Middle frontal gyrus (tissue), 1 donor: Measurements from ENCODE around the gene AIFM1.

Experiments
- DNase-seq: peaks from one replicate; pipeline ENCODE4 v3.0.0-alpha.2; 2015; ENCODE audit warnings: low spot score; ENCODE audit errors: extremely low spot score

AIFM1 gene

DNA sequence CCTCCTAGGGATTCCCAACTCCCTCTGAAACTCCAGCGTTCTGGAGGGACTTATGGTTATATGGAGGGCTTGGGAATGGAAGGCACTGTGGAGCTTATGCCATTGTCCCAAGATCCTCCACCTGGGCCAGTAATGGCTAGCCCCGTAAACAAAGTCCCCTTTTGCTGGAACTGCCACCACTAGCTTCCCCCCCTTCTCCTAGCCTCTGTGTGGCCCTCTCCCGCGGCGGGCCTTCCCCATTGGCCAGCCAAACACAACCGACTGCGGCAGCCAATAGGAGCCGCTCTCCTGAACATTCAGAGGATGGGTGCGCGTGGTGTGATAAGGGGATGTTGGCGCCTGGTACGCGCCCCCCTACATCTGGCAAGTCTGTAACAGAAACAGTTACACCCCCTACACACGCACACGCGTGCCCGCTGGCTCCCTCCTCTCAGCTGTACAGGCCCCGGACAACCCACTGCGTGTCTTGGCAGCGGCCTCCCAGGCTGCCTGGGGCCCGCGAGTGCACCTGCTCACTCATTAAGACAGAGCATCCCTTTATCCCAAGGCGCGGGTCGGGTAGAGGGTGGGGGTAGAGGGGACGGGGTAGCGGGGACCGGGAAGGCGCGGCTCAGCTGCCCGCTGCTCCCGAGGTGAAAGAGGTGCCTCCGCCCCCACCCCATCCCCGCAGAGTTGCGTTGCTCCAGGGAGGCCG, 5.3 kb upstream of the AIFM1 start:
- peak; percentile 76 for DNase-seq

DNA sequence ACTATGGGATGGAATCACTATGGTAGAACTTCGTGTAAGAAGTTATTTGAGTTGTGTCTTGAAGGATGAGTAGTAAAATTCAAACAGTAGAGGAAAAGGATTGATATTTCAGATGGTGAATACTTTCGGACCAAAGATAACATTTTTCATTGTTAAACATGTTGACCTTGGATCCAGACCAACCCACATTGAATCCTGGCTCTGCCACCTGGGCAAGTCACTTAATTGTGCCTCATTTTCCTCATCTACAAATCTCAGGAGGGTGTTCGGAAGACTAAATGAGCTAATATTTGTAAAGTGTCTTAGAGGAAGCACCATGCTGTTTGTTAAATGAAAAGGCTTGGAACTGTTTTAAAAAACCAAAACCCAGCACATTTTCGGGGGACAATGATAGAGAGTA, 1.4 kb upstream of the AIFM1 start:
- no peak for DNase-seq

DNA sequence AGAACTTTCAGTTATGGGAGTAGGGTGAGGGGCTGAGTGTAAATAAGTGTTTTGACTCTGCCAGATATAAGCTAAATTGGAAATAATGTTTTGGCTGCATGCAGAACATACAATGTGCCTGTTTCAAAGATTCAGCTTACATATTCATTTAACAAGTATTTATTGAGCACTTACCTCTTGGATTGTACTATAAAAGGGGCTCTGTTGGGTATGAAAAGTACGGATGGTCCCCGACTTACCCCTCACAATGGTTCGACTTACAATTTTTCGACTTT, 799 bp upstream of the AIFM1 start:
- DNase-seq = no peak

DNA sequence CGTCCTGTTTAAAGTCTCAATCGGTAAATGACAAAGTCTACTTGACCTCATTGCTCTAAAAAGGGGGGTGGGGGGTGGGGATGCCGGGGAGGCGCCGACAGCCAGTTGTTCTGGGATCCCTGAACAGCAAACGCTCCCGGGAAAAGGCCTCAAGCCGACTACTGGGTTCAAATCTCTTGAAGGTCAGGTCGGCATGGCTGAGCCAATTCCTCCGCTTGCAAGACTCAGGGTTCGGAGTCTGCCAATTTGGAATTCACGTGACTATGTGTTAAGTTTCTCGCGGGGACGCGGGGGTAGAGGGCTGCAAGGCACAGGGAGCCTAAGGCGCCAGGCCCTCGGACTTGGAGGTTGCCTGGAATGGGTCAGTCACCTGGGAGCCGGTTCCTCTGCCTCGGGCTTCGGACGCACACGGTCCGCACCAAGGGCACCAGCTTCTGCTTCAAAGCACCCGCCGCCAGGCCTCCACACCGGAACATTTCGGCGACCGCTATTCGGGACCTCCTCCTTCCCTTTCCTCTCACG, 399 bp downstream of the AIFM1 start:
- no peak for DNase-seq

DNA sequence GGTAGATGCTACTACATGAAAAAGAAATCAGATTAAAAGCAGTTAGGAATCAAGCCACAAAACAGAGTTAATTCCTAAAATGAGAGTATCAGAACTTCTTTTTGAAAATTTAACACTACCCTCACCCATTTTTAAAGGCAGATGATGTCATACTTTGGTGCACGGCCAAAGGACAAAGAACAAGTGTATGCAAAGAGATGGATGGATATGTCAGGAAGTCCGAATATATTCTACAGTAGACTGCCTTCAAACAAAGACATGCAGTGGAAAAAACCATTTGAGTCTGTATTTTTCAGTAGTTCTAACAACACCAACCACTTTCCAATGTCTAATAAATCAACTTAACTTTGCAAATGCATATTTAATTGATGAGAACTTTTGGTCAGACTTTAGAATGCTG, 2.2 kb downstream of the AIFM1 start:
- DNase-seq = no peak

DNA sequence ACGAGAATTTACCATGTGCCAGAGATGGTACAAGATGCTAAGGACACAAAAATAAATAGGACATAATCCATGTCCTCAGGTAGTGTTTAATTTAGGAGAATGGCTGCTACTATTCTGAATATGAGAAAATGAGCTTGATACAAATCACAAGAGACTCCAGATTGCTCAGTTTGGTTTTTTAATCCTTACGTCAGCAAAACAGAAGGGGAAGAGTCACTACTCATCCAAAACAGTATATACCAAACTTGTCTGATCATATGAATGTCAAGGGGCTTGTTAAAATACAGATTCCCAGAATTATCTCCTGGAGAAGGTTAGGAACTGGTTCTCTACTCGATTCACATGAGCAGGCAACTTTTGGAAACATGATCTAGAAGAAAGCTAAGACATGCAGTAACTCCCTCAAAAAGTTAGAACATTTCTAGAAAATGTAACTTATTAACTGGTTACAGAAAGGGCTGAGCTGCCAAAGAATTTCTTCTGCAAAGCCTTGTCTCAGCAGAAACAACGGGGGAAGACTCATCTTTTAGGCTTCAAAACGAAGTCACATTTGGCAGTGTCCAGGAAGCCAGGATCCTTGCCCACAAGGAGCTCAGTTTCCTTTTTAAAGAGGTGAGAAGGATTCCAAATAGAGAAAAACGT, 3.4 kb downstream of the AIFM1 start:
- DNase-seq = no peak

DNA sequence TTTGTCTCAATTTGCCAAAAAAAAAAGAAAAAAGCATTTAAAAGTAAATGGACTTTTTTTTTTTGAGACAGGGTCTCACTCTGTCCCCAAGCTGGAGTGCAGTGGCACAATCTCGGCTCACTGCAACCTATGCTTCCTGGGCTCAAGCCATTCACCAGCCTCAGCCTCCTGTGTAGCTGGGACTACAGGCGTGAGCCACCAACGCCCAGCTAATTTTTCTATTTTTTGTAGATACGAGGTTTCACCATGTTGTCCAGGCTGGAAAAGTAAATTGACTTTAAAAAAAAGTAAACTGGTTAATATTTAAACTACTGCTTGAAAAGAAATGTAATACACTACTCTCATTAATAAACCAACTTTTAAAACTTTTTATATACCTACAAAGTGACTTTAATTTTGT, 5.9 kb downstream of the AIFM1 start:
- no peak for DNase-seq

DNA sequence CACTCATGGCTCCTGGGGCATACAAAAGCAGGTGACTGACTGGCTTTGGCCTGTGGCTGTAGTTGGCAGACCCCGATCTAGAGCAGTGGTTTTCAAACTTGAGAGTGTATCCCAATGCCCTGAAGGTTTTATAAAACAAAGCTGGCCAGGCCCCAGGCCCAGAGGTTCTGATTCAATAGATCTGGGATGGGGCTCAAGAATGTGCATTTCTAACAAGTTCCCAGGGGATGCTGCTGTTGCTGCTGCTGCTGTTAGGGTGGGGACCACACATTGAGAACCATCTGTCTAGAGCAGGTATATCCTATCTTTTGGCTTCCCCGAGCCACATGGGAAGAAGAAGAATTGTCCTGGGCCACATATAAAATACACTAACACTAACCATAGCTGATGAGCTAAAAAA, 7.3 kb downstream of the AIFM1 start:
- DNase-seq = no peak

DNA sequence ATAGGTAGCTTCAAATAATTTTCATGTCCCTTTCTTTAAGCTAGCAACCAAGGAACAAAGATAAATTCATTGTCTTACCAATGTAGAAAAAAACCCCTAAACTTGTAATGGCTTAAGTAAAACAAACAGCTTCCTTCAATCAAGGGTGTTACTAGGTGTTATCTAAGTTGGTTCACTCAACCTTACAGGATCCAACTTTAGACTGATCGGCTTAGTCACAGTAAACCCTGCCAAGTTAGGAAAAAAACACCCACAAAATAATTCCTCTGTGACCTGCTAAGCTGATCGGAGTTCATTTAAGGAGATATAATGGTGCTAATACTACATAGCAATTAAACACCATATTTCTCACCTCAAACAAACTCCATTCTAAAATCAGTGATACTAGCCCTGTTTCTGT, 10.1 kb downstream of the AIFM1 start:
- DNase-seq = no peak

DNA sequence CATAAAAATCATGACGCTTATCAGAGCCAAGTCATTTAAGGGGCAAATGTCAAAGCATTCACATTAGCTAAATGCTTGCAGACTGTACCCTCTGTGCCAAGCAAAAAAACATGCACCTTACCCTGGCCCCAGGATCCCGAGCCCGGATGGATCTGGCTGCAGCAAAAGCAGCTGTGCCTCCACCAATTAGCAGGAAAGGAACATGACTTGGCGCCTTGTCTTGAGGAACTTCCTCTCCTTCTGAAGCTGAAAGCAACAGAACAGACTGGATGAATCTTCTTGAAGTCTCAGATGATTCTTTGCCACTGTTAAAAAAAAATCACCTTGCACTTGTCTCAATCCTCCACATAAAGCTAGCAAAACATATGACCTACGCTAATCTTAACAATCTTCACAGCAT, 18.0 kb downstream of the AIFM1 start:
- no peak for DNase-seq

DNA sequence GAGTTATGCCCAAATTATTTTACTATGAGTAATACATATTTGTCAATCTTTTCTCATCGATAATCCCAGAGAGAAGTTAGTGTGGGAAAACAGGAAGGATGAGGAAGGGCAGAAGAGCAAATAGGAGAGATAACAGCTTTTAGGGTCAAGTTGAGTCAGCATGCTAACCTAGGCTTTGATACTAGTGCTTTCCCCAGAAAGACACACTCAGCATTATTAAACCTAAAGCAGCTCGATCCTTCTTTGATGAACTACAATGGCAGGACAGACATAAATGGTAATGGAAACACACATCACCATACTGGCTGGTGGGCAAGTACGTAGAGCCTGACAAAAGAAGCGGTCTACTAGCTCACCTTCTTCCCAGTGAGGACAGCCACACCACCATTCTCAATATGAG, 20.5 kb downstream of the AIFM1 start:
- DNase-seq = no peak

DNA sequence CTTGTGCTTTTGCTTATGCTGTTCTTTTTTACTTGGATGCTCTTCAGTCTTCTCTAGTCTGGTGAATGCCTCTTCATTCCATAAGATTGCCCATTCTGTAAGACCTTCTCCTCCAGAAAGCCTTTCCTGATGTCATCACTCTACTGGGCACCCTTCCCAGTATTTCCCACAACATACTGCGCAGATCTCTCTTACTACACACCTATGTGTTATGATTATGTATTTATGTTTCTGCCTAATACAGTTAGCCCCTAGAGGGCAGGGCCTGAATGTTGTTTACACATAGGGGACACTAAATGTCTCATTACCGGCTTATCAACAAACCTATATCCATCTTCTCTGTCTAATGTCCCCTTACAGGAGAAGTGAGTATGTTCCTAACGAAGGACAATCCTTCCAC, 21.1 kb downstream of the AIFM1 start:
- DNase-seq = no peak

DNA sequence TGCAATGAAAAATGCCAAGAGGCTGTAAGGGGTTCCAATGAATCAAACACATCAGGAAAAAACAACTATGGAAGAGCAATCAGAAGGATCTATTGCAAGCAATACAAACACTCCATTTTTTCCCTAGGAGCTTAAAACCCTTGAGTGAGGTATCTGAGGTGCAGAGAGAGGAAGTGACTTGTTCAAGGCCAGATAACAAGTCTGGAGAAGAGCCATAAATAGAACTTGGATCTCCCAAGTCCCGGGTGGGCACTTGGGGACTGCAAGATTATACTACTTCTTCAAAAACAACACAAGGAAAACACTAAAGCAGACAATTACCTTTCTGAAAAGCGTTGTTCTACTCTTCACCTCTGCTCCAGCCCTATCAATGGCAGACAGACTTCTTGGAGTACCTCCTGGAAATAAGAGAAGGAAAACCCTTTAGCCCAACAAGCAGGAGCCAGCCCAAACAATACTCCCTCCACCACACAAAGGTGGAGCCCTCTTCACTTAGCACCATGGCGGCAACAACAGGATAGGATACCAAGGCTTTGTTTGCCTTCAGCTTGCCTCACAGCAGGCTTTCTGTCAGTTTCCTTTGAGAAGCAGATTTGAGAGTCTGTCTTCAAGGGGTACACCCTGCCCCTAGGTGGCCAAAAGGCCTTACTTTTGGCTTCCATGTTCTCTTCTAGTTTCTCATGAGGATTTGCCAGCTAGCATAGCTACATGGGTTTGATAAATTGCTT, 26.0 kb downstream of the AIFM1 start:
- DNase-seq = no peak

DNA sequence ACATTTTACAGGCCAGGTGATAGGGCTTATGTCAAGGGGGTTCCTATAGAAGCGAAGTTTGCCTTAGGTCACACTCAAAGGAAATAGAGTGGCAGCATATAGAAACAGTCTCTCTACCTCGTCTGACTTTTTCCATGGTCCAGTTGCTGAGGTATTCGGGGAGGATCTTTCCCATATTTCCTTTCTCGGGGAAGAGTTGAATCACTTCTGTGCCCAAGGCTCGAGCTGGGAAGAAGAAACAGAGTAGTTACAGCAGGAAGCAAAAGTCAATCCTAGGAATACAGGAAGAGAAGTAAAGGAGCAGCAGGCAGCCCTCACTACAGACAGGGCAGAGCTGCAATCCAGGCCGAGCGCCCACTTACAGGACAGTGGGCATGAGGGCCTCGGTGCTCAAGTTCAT, 28.7 kb downstream of the AIFM1 start:
- no peak for DNase-seq

DNA sequence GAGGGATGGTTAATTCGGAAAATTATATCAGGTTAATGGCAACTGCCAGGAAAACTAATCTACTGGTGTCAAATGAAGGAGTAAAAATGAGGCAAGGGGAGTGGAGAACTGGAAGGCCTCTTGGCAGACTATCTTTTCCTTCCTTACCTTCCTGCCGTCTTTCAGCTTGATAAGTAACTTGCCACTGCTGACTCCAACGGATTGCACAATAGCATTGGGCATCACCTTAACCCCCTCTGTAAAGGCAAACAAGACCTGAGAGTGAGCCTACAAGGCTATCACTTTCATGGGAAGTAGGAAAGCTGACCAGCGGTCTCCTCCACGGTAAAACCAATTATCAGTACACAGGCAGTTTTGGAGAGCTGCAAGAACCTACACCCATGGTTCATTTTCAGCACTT, 29.1 kb downstream of the AIFM1 start:
- no peak for DNase-seq

DNA sequence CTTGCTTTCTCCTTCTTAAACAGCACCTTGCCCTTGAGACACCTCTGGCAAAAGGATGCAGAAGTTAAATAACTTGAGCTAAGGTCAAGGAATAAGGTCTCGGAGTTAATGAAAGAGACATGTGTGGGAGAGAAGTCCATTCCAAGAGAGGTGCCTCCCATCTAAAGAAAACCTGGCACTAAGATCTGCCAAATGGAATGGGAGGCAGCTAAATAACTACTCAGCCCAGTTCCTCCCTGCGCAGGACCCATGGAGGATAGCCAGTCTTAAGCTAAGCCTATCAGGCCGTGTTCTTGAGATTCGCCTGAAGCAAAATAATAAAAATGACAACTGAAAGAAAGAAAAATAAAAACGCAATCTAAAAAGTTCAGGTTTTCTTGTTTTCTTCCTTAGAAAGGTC, 34.7 kb downstream of the AIFM1 start:
- no peak for DNase-seq

DNA sequence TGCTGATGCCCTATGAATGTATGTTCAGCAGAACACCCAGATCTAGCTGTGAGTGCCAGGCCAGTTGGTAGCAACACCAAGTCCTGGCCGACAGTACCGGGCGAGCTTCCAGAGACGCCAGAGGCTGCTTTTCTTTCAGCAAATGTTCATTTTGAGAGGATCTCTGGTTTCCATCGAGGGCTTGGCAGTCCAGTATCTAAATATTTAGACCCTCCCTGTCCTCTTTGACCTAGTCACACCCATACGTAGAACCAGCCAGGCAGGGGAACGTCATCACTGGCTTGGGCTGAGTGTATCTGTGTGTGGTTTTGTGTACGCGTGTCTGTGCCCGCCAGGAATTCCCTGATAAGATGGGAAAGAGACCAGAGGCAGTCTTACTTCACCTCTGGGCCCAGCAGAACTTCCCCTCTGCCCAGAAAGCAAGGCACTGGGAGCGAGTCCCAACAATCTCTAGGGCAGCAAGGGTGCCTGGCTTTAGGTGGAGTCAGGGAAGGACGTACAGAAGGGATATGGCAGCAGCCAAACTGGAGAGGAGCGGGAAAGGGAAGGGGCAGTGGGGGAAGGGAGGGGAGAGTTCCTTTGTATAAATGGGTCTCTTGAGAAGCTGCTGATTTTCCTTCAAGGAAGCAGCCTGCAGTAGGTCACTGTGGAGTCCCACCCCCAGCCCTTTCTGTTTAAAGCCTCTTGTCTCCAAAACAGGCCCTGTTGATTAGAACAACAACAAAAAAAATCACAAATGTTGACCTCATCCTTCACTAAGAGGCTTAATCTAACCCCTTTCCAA, 40.4 kb downstream of the AIFM1 start:
- no peak for DNase-seq

DNA sequence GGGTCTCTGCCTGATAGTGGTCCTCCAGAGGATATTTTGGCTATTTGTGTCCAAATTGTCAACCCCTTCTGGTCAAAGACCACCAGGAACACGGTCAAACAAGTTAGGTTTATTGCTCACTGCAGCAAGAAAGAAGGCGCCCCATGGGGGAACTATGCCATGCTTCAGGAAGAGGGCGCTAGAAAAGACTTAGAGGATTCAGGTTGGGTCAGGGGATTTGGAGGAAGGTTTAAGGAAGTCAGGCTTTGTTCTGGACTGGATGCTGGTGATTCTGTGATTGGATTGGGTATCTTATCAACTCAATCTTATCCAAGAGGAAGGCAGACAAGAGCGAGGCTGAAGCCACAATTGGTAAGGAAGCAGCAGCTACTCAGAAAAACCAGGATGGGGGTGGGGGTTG, 41.1 kb downstream of the AIFM1 start:
- DNase-seq = no peak

DNA sequence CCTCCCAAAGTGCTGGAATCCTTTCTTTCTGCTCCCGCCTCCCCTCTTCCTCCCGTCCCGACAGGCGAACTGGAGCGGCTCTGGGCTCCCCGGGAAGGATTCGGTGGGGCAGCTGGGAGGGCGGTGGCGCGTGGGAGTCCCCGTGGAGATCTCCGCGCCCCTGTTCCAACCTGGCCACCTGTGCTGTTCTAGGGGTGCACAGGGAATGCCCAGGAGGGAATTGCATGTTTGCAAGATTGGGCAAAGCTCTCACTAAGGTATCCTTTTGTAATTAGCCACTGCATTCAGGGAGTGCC, 44.2 kb downstream of the AIFM1 start:
- no peak for DNase-seq

DNA sequence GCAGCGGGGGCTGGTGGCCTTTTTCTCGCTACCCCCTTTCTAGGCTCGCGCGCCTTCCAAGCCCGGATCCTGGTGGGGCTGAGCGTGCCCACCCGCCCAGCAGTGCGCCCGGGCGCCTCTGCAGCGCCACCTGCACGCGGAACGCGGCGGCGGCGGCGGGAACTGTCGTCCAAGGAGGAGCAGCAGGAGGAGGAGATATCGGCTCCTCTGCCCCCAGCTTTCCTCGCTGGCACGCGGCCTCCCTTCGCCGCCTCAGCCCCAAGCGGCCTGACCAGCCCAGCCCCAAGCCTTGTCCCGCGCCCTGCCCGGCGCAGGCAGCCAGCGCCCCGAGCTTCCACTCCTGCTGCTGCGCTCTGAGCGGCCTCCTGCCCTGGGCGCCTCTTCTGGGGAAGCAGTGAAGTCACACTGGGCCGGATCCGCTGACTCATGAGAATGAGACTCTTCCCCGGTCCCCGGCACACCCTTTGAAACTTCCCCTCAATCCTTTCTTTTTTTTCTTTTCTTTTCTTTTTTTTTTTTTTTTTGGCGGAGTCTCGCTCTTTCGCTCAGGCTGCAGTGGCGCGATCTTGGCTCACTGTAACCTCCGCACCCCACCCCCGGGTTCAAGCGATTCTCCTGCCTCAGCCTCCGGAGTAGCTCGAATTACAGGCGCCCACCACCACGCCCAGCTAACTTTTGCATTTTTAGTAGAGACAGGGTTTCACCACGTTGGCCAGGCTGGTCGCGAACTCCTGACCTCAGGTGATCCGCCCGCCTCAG, 44.7 kb downstream of the AIFM1 start:
- no peak for DNase-seq

DNA sequence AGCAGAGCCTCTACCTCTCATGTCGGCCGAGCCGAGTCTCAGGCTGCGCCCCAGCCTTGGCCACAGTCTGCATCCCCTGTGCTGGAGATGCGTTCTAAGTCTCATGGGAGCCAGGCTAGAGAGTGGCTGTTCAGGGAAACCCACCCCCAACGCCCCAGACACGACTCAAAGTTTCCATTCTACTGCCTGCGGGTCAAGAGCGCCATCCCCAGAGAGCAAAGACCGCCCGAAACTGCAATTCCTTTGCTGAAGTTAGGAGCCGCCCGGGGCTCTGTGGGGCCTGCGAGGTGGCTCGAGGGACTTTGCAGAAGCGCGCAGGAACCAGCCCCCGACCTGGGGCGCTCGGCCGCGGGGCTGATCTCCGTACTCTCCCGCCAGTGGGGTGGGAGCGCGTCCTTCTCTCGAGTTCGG, 45.3 kb downstream of the AIFM1 start:
- DNase-seq = no peak
